Uterus (tissue), 4 donors: Measurements from ENCODE around the gene CLSTN2. TPM values are rescaled to one million over a fixed set of nuclear protein-coding genes. Genes with fewer than 3 reads are reported as not detected.
A peak's percentile ranks its signal among the peaks of the same experiment; 100 is the strongest.

Source experiments
- DNase-seq, 2 donors: peaks; one replicate each; pipeline ENCODE4 v3.0.0-alpha.2; 2019 to 2020
- H3K27ac ChIP-seq, 2 donors: fragments of 200-600 bp; sonication (generic); 1 replicate in 1 of 2; 2 replicates in 1 of 2; pipeline ENCODE4 v1.5.1; 2016 to 2018
- H3K27me3 ChIP-seq, 2 donors: fragments of 200-600 bp; sonication (generic); one replicate each; pipeline ENCODE4 v1.5.1; 2018 to 2019; ENCODE audit warnings: control low read depth in 1 of 2
- H3K36me3 ChIP-seq, 2 donors: fragments of 200-600 bp; sonication (generic); one replicate each; pipeline ENCODE4 v1.5.1; 2019; ENCODE audit warnings: control low read depth in 1 of 2
- H3K4me1 ChIP-seq, 2 donors: fragments of 200-600 bp; sonication (generic); one replicate each; pipeline ENCODE4 v1.5.1; 2018 to 2019; ENCODE audit warnings: control low read depth in 1 of 2
- H3K4me3 ChIP-seq, 2 donors: fragments of 200-600 bp; sonication (generic); 1 replicate in 1 of 2; 2 replicates in 1 of 2; pipeline ENCODE4 v1.5.1; 2018 to 2019; ENCODE audit warnings: mild to moderate bottlenecking in 1 of 2
- H3K9me3 ChIP-seq, 2 donors: fragments of 200-600 bp; sonication (generic); one replicate each; pipeline ENCODE4 v1.5.1; 2019; ENCODE audit warnings: control low read depth in 1 of 2
- CTCF ChIP-seq, 4 experiments: fragments of 200-600 bp in 2 of 4; fragments of 450-650 bp in 2 of 4; sonication (generic) in 2 of 4; IDR thresholded peaks; one replicate each; pipeline ENCODE4 v1.5.1; 2016 to 2019; ENCODE audit warnings: antibody characterized with exemption in 4 of 4, mild to moderate bottlenecking in 2 of 4, moderate library complexity in 1 of 4
- POLR2A ChIP-seq, 2 donors: fragments of 450-650 bp; IDR thresholded peaks; one replicate each; pipeline ENCODE4 v1.6.1; 2016; ENCODE audit warnings: antibody characterized with exemption in 2 of 2, mild to moderate bottlenecking in 1 of 2, moderate library complexity in 1 of 2
- intact Hi-C: fragments of 100-400 bp; cut with DNase I; formaldehyde crosslinking; loops from one replicate; pipeline ENCODE4 v1.15.1; 2023; ENCODE audit warnings: low total_unique reads
- total RNA-seq, 4 donors: library from RNA; depleted of rRNA in 3 of 4; stranded (reverse); fragments of >200 nt in 3 of 4; gene quantifications; one replicate each; pipeline versions ENCODE4 v1.1.0 to v1.2.4, GENCODE V29; 2014 to 2023
- donor health status: DM: yes; HTN: yes; CAD: no.

CLSTN2 gene
- total RNA-seq, 4 donors from 2014 or later, result 4.7 to 32.2 (median 19.2) TPM

GRCh38 chr3:140568131-140568530, 633.1 kb downstream of the CLSTN2 start:
- Histone ChIP-seq H3K9me3 (no peaks in the 10 kb centered on the region), H3K36me3 (no peaks in the 10 kb centered on the region), H3K27ac (no peak overlapping the region), H3K27me3 (no peaks in the 10 kb centered on the region), H3K4me1 (peaks cover 0 to 8% of the 10 kb centered on the region in 2 donors), H3K4me3 (no peak overlapping the region)
- intact Hi-C loops, result no loop called here
- TF ChIP-seq POLR2A (IDR thresholded peaks at IDR 0.05), result no peak
- TF ChIP-seq CTCF (IDR thresholded peaks at IDR 0.05), result no peak
- DNase-seq, result no peak

GRCh38 chr3:140568842-140569520, 634.0 kb downstream of the CLSTN2 start:
- no peak for TF ChIP-seq POLR2A (IDR thresholded peaks at IDR 0.05)
- no peak for TF ChIP-seq CTCF (IDR thresholded peaks at IDR 0.05)
- Histone ChIP-seq H3K9me3 (no peaks in the 10 kb centered on the region), H3K4me3 (no peak overlapping the region), H3K4me1 (peaks cover 0 to 8% of the 10 kb centered on the region in 2 donors), H3K27ac (no peak overlapping the region), H3K27me3 (no peaks in the 10 kb centered on the region), H3K36me3 (no peaks in the 10 kb centered on the region)
- intact Hi-C loops, result no loop called here
- peak in 1 of 2 donors; percentile 48 for DNase-seq

- TF ChIP-seq POLR2A (IDR thresholded peaks at IDR 0.05), result no peak
- TF ChIP-seq CTCF (IDR thresholded peaks at IDR 0.05), result no peak
- Histone ChIP-seq H3K4me1 (peaks cover 0 to 8% of the 10 kb centered on the region in 2 donors), H3K9me3 (no peaks in the 10 kb centered on the region), H3K27ac (no peak overlapping the region), H3K36me3 (no peaks in the 10 kb centered on the region), H3K4me3 (no peak overlapping the region), H3K27me3 (no peaks in the 10 kb centered on the region)
- no peak for DNase-seq
- intact Hi-C loops, result no loop called here
Measured at GRCh38 chr3:140570602-140571001, 635.6 kb downstream of the CLSTN2 start.

- Histone ChIP-seq H3K27ac (no peak overlapping the region), H3K36me3 (no peaks in the 10 kb centered on the region), H3K27me3 (no peaks in the 10 kb centered on the region), H3K4me1 (peaks cover 0 to 8% of the 10 kb centered on the region in 2 donors), H3K4me3 (no peak overlapping the region), H3K9me3 (no peaks in the 10 kb centered on the region)
- DNase-seq, result no peak
- intact Hi-C loops, result no loop called here
- TF ChIP-seq POLR2A (IDR thresholded peaks at IDR 0.05) (no peak), CTCF (IDR thresholded peaks at IDR 0.05) (no peak)
Measured at GRCh38 chr3:140571836-140572235, 636.9 kb downstream of the CLSTN2 start.

GRCh38 chr3:140572334-140572733, 637.3 kb downstream of the CLSTN2 start:
- Histone ChIP-seq H3K9me3 (no peaks in the 10 kb centered on the region), H3K4me3 (no peak overlapping the region), H3K36me3 (no peaks in the 10 kb centered on the region), H3K4me1 (peaks cover 0 to 8% of the 10 kb centered on the region in 2 donors), H3K27me3 (no peaks in the 10 kb centered on the region), H3K27ac (no peak overlapping the region)
- no peak for TF ChIP-seq POLR2A (IDR thresholded peaks at IDR 0.05)
- no peak for TF ChIP-seq CTCF (IDR thresholded peaks at IDR 0.05)
- intact Hi-C loops, result no loop called here
- no peak for DNase-seq
